ENCODE data around the gene MRPS26. TPM values are rescaled to one million over a fixed set of nuclear protein-coding genes. Genes with fewer than 3 reads are reported as not detected.
A peak's percentile ranks its signal among the peaks of the same experiment; 100 is the strongest.

MRPS26 gene
- total RNA-seq, 4 donors from 2014 or later, result 42.7 to 88.3 (median 54.3) TPM

DNA sequence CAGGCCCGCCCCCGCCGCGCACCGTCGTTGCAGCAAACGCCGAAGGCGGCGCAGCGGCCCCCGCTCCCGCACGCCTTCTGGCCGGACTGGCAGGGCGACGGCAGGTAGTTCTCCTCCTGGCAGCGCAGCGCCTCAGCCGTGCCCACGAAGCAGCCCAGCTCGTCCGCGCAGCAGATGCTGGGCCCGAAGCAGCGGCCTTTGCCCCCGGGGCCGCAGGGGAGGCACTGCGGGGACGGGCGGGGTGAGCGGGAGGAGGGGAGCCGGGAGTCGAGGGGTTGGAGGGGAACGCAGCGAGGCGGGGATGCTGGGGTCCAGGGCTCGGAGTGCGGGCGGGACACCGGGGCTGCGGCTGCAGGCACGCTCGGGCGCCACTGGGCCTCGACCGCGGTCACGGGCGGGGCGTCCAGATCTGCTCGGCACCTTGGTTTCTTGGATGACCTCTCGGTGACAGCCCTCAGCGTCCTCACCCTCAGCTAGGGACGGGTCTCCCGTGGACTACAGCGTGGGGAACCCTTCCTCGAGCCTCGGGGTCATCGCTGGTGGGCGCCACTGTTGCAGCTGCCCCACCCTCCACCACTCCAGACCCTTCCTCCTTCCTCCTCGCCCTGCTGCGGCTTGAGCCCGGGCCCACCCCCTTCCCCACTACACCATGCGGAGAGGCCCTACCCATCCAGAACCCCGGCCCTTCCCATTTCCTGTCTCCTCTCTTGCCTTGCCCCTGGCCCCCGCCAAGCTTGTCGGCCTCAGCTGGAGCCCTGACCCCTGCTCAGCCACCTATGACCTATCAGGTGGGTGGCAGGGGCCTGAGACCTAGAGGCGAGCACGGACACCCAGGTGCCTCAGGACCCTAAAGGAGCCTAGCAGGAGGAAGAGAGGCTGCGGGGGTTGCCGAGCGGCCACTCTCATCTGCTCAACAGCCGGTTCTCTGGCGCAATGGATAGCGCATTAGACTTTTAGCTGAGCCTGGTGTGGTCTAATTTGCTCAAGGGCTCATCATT is 37.4 kb downstream of the MRPS26 start:
- Histone ChIP-seq H3K4me3 (peak overlapping the region in 3 of 4 donors; percentile 17 to 45 (median 31)), H3K9me3 (no peaks in the 10 kb centered on the region), H3K27me3 (peaks cover 69% of the 10 kb centered on the region), H3K4me1 (peaks cover 0 to 12% (median 10%) of the 10 kb centered on the region in 4 donors), H3K36me3 (no peaks in the 10 kb centered on the region), H3K27ac (no peak overlapping the region)
- 19% methylated on average over 51 of the region's 76 CpGs; no CpG with 5 or more reads in 1 of the 2 donors for WGBS, 2 donors (ENCODE audit: low coverage in 1 of 2)
- in situ Hi-C loops (cut with MboI; ENCODE audit: low pct_ligation_motif_present in 1 of 4, low pct_unique_long_range_greater_than_20kb in 1 of 4, low sequenced_read_pairs in 3 of 4), result no loop called here
- TF ChIP-seq CTCF (IDR thresholded peaks at IDR 0.05) (no peak), EP300 (IDR thresholded peaks at IDR 0.05; ENCODE audit: low read depth) (no peak), POLR2A (IDR thresholded peaks at IDR 0.05) (no peak), POLR2AphosphoS5 (IDR thresholded peaks at IDR 0.05) (no peak)
- no peak for DNase-seq
- intact Hi-C loops (cut with DNase I; ENCODE audit: low total_unique reads), result no loop called here

- TF ChIP-seq CTCF (IDR thresholded peaks at IDR 0.05) (no peak), POLR2A (IDR thresholded peaks at IDR 0.05) (no peak), EP300 (IDR thresholded peaks at IDR 0.05; ENCODE audit: low read depth) (no peak), POLR2AphosphoS5 (IDR thresholded peaks at IDR 0.05) (no peak)
- no peak within 1 kb of the TSS for H3K27ac ChIP-seq
- intact Hi-C loops (cut with DNase I; ENCODE audit: low total_unique reads), result no loop called here
- H3K27me3 ChIP-seq, result peaks cover 63% of the 10 kb centered on the region
- in situ Hi-C loops (cut with MboI; ENCODE audit: low pct_ligation_motif_present in 1 of 4, low pct_unique_long_range_greater_than_20kb in 1 of 4, low sequenced_read_pairs in 3 of 4), result no loop called here
- no peaks in the 10 kb centered on the region for H3K9me3 ChIP-seq
- no peak for DNase-seq
- no peaks in the 10 kb centered on the region for H3K36me3 ChIP-seq
- WGBS, 2 donors (ENCODE audit: low coverage in 1 of 2), result 87 to 100% methylated on average over 2 to 24 of the region's 28 CpGs
- no peak within 1 kb of the TSS for H3K4me3 ChIP-seq
- H3K4me1 ChIP-seq, result peaks cover 0 to 12% (median 10%) of the 10 kb centered on the region in 4 donors
Observed at GRCh38 chr20:3084283-3084985, 38.6 kb downstream of the MRPS26 start, which contains the start of gene AVP. Gene AVP, minus strand, starts transcription at chr20:3084724. Its CDS starts 50 bp downstream, at chr20:3084674.

DNA sequence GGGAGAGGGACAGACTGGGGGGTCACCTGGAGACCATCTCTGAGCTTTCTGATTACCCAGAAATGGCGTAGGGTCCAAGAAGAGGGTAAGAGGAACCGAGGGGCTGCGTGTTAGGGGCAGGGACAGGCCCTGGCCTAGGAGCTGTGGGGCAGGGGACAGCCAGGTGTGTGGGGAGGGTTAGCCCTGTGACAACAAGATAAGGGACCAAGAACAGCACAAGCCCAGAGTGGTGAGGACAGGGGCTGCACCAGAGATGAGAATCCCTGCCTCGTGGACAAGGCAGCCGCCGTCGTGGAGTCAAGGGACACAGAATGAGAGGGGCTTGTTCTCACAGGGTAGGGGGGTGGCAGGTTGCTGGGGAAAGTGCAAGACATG is 39.1 kb downstream of the MRPS26 start:
- Histone ChIP-seq H3K4me3 (no peak overlapping the region), H3K27me3 (peaks cover 62% of the 10 kb centered on the region), H3K9me3 (no peaks in the 10 kb centered on the region), H3K36me3 (no peaks in the 10 kb centered on the region), H3K4me1 (peaks cover 0 to 12% (median 10%) of the 10 kb centered on the region in 4 donors), H3K27ac (no peak overlapping the region)
- 86 to 93% methylated on average over 3 to 7 of the region's 7 CpGs for WGBS, 2 donors (ENCODE audit: low coverage in 1 of 2)
- TF ChIP-seq POLR2A (IDR thresholded peaks at IDR 0.05) (no peak), POLR2AphosphoS5 (IDR thresholded peaks at IDR 0.05) (no peak), EP300 (IDR thresholded peaks at IDR 0.05; ENCODE audit: low read depth) (no peak), CTCF (IDR thresholded peaks at IDR 0.05) (no peak)
- no peak for DNase-seq
- in situ Hi-C loops (cut with MboI; ENCODE audit: low pct_ligation_motif_present in 1 of 4, low pct_unique_long_range_greater_than_20kb in 1 of 4, low sequenced_read_pairs in 3 of 4) (no loop called here), intact Hi-C loops (cut with DNase I; ENCODE audit: low total_unique reads) (no loop called here)

DNA sequence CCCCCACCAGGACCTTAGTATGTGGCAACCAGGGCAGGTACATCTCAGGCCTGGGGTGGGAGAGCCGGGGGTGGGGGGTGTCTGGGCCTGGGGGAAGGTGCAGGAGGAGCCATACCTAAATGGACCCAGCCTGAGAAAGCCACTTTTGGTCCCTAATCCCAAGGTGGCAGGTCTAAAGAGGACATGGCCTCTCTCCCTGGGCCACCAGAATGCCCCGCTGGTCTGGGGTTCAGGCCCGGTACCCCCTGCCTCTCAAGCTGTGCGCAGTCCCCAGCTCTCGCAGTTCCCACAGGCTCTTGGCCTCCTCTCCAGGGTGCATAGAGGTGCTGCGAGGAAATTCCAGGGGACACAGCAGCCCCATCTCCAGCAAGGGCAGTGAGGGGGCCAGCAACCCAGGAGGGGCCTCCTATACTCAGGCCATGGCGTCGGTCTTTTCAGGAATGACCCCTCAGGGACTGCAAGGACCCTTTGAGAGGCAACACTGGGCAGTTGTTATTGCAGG is 39.8 kb downstream of the MRPS26 start:
- 89% methylated on average over 7 of the region's 8 CpGs; no CpG with 5 or more reads in 1 of the 2 donors for WGBS, 2 donors (ENCODE audit: low coverage in 1 of 2)
- DNase-seq, result no peak
- in situ Hi-C loops (cut with MboI; ENCODE audit: low pct_ligation_motif_present in 1 of 4, low pct_unique_long_range_greater_than_20kb in 1 of 4, low sequenced_read_pairs in 3 of 4), result no loop called here

More for the DNA sequence above, 39.8 kb downstream of the MRPS26 start:
- Histone ChIP-seq H3K4me3 (no peak overlapping the region), H3K9me3 (no peaks in the 10 kb centered on the region), H3K36me3 (no peaks in the 10 kb centered on the region), H3K27ac (no peak overlapping the region), H3K4me1 (peaks cover 0 to 12% (median 10%) of the 10 kb centered on the region in 4 donors), H3K27me3 (peaks cover 62% of the 10 kb centered on the region)
- intact Hi-C loops (cut with DNase I; ENCODE audit: low total_unique reads), result no loop called here
- no peak for TF ChIP-seq POLR2A (IDR thresholded peaks at IDR 0.05)
- TF ChIP-seq POLR2AphosphoS5 (IDR thresholded peaks at IDR 0.05), result no peak
- no peak for TF ChIP-seq EP300 (IDR thresholded peaks at IDR 0.05; ENCODE audit: low read depth)
- TF ChIP-seq CTCF (IDR thresholded peaks at IDR 0.05), result no peak

Data from transverse colon (tissue), 4 donors.